Stimulated activated CD8-positive, alpha-beta memory T cell treated with anti-CD3 and anti-CD28 coated beads, Interleukin-4, amount 100 ng/mL, for 48 hours (primary cell): ENCODE results near the gene PXYLP1.
A peak's percentile ranks its signal among the peaks of the same experiment; 100 is the strongest.

Experiments used
- DNase-seq: peaks from one replicate; pipeline ENCODE4 v3.0.0-alpha.2; 2020

PXYLP1 gene

DNA sequence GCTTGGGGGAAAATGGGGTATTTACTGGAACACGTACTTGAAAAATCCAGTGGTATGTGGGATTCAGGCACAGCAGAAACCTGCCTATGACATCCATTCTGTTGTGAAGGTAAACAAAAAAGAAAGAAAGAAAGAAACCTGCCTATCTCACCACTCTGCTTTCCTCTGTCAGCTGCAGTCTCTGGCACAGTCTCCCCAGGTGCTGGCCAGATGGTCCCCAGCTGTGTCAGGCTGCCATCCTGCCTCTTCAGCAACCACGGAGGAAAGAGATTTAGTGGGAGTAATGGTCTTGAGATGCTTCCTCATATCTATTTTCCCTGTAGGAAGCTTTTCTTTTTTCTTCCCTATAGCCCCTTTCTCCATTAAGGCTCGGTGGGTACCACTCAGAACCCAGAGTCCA, 2.5 kb upstream of the PXYLP1 start:
- DNase-seq, result no peak

DNA sequence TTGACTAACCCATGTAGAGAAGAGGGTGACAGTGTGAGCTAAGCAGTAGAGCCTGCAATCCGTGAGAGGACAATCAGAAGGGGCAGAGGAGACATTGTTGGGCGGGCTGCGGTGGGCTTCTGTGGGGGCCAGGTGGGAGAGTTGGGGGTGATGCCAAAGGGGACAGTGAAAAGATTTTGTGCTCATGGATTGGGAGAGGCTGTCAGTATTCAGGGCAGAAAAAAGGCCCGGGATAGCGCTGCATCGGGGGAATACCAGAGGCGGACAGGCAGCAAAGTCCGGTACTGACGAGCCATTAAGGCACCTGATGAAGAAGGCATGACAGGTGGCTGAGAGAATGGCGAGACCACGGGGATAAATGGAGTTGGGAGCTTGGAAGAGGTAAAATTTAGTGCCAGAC, 1.3 kb upstream of the PXYLP1 start:
- DNase-seq, result no peak

DNA sequence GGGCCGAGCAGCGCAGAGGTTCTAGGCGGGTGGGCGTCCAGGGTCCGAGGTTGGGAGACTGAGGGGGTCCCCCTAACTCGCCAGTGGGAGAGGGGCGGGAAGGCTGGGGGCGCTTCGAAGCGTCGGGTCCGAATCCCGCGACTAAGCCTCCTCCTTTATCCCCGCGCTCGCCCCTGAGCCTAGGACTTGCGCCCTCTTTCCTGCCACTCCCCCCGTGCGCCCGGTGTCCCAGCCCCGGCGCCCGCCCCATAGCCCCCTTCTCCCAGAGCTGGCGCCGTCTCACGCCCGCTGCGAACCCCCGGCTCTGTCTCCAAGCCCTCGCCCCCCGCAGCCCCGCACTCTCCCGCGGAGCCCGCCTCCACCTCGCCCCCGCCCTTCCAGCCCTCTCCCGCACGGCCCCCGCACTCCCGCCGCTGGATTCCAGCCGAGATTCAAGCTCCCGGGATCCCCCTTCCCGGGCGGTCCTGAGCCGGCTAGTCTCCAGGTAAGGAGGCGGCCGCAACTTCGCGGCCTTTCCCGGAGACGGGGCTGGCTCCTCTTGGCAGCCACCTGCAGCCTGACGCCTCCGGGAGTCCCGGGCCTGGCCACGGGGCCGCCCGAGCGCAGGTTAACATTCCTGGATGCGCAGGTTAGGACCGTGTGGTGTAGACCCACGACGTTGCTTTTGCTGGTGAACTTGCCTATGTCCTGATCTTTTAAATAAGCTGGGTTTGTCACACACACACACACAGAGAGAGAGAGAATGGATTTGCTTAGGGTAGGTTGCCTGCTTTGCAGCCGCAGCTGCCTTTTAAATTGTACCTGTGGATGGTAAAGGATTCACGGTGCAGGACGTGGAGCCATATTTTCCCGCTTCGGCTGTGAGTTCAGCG, 563 bp downstream of the PXYLP1 start:
- peak; percentile 51 for DNase-seq

DNA sequence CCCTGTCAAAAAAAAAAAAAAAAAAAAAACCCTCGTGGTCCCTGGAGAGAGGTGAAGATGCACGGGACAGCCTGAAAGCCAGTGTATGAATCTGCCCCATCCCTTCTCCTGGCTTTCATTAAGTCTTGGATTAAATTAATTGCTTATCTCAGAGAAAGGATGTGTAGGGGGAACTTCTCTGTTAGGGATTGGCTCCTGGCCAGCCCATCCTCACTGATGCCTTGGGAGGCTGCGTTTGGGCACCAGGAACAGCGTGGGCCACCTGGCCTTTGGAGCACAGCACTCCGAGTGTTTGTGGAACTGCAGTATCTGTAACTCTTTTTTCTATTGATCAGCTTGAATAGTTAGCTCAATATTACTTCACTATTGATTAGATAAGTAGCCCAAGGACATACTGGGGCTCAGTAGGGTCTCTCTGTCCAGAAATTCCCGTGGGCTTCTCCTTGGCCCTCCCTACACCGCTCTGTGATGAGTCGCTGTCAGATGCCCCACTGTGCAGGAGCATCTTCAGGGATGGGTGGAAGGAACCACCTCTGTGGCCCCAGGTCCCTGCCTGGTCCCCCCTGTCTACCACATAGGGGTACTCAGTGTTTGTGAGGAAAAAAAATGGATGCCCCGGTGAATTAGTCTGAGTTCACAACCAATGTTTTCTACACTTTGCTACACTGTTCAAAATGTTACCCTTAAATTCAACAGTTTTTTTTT, 2.0 kb downstream of the PXYLP1 start:
- no peak for DNase-seq

DNA sequence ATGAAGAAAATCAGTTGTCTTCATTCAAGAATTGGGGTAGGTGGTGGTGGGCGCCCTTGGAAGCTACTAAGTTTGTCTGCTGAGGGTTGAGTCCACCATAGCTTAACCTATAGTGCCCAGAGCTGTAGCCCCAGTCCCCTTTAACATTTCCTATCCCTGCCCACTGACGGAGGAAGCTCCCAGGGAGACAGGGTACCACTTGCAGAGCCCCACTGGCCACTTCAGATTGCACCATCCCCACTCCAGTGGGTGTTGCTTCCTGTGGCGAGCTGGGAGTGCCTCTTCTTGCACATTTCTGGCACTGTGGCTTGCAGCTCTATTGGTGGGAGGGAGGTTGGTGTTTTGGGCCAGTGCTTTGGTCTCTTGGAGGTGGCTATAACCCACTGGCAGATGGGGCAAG, 2.7 kb downstream of the PXYLP1 start:
- DNase-seq, result no peak

DNA sequence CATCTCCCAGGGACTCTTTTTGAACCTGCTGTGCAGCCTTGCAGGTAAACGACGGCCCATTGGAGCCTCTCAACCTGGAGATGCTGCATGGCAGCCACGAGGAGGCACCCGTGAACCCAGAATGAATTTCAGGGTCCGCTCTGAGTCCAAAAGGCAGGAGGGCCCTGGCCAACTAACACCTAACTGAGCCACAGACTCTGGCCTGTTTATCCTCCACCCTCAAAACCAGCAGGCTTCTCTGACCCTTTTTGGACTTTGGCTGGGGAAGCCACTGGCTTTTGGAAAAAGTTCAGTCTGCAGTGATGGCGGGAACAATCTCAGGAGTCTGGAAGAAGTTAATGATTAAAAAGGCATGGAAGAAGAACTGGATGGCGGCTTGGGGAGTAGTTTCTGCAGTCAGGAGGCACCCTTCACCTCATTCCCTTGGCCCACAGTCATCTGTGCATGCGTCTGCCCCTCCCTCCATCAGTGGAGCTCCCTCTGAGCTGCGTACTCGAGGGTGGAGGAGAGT, 4.1 kb downstream of the PXYLP1 start:
- DNase-seq, result no peak

DNA sequence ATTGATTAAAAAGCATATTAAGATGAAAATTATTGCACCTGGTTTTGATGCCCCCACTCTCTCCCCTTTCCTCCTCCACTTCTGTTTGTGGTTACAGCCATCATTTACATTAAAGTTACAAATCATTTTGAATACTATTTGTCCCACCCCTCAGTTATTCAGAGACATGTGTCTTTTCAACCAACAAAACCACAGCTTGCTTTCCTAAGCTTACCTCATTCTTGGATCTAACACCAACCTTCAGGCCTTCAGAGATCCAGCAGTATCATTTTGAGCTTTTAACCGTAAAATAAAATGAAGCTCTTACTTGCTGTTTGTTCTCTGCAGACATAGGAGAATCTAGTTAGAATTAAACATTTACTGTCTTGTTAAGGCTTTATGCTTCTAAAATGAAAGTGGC, 4.7 kb downstream of the PXYLP1 start:
- no peak for DNase-seq

DNA sequence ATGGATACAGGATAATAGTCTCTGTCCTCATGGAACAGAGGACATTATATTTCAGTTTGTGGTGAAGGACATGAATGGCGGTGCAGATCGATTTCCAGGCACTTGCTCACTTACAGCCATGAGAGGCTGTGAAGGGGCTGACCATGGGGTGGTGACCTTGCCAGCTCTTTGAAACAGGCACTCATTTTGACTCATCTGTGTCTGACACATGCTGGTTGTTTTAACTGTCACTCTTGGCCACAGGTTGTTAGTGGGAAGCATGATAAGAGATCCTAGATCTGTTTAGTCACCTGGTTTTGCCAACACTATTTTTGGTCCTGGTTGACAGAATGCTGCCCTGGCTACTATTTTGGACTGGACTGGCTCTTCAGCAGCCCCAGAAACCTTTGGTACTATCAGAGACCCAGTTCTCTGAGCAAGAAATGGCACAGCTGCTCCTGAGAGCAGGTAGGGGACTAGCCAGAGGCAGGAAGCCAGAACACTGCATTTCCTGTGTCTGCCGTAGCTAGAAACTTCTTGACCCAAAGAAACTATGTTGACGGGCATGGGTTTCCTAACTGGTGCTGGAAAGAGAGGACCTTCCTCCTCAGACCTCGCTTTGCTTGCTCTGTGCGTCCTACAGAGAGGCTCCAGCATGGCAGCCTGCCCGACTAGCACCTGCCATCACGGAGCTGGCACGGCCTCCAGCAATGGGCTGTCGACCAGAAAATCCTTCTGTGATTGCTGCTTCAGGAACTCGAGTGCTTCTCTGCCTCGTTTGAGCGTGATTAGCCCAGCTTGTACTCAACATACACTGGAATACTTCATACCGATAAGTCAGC, 6.3 kb downstream of the PXYLP1 start:
- peak; percentile 50 for DNase-seq

DNA sequence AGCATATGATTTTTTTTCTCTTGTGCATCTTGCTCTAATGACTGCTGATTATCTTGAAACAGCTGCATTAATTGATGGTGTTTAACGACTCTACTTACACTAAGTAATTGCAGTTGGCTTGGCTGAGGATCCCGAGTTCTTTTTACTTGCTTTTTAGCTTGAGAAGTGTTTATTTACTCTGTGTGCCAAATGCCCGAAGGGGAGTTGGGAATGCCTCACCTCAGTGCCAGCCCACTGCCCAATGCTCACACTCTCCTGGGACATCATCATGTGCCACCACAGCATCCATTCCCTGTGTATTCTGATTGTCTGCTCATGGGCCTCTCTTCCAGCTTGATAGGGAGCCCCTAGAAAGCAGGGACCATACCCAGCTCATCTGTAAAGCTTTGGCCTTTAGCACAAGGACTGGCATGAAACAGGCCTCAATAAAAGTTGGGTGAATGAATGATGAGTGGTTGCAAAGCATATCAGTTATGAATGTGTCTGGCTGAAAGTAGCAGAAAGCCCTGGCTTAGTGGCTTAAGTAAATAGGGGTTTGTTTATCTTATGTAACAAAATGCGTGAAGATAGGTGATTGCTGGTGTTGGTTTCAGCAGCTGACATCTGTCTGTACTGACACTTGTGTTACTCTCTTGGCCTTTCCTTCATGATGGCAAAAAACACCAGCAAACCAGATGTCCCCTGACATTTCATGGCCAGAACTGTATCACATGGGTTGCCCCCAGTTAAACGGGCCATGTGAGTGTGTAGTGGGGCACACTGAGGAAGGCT, 8.1 kb downstream of the PXYLP1 start:
- DNase-seq, result no peak

DNA sequence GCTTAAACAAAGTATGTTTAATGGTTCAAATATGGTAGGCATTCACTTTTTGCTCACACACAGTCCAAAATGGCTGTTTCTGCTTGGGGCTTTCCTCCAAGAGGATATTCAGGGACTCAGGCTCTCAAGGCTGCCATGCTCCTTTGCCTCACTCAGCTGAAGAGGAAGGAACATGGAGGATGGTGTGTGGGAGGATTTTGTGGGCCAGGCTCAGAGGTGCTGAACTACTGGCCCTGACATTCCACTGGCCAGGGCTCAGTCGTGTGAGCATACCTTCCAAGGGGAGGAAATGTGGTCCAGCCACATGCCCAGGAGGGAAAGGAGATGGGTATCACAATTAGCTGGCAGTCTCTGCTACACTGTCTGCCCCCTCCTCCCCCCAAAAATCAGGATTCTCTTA, 8.7 kb downstream of the PXYLP1 start:
- DNase-seq, result no peak

DNA sequence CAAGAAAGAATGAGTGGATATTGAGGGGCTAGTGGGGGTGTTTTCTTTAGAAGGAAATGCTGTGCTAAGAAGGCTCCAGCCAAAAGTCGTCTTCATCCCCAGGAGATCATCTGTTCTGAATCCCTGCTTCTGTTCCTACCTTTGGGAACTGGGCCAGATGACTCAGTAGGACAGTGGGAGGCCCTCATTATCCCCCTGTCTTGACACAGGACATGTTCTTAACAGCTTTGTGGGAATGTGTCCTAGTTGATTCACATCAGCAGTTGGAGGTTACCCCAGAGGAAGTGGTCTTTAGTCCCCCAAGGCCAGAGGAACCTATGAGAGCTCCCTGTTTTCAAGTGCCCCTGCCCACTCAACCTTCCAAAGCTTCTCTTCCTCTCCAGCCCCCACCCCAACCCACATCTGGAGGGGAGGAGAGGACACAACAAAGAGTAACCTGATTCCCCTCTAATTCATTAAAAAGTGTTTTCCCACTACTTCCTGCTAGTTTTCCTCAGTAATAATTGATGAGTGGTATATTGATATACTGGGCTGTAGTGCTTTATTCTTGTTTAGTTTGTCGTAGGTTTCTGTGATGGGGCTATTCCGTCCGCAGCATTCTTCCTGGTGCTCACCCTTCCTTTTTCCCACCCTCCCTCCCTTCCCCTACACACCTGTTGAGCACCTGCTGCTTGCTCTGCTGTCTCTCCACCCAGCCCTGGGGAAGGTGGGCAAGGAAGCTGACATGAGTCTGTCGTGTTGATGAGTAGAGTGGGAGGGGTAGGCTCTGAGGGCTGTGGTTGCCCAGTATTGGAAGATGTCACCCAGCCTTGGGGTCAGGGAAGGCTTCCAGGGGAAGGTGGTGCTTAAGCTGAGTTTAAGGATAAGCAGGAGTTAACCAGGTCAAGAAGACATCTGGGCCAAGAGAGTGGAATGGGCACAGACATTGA, 9.3 kb downstream of the PXYLP1 start:
- no peak for DNase-seq

DNA sequence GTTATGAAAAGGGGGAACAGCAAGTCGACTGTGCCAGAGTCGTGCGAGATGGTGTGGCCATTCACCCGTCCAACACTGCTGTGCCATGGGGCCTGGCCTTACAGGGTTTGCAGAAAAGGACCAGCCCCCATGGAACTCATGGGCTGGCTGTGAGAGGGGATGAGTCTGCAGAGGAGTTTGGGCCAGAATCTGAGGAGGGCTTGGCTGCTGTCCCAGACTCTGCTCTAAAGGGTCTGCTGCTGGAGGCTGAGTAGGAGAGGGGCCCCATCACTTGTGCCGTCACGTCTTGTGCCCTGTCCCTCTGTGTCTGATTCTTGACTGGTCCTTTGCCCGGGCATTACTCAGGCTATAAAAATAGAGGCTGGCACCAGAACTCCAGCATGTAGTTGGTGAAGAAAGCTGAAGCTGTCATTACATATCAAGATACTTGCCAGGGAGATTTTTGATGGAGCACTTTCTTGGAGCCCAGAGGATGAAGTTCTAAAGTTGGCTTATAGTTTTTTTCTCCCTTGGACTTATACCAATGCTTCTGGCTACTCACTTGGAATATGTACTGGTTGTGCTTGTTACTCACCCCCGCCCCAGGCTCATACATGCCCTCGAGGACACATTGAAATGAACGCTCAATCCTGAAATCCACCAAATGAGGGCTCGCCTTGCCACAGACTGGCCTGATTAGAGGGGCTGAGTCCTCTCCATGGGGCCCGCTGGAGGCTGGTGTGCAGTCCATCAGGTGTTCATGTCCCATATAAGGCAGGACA, 10.2 kb downstream of the PXYLP1 start:
- DNase-seq, result no peak

DNA sequence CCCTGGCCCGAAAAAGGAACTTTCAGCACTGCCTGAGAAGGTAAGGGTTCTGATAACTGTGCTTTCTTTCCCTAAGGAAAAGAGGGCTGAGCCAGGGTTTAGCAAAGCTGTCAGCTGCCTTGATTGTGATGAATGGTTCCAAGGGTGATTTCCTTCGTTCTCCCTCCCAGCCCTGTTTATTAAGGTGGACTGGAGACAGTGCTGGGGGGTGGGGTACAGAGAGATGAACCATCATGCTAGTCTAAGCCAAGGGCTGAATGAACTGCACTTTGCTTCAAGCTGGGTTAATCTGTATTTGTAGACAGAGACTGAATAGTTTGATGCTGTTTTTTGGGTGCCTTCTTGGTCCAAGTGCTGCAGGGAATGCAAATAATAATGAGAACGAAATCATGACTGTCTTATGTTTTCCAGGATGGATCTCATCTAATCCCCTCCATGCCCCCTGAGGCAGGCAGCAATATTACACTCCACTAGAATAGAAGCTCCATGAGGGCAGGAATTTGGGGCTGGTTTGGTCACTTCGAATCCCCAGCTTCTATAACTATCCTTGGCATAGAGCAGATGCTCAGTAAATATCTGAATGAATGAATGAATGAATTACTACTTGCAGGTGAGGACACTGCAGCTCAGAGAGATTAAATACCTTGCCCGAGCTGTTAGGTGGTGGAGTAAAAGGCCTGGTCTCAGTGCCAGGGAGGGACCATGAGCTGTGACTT, 10.9 kb downstream of the PXYLP1 start:
- DNase-seq, result no peak

DNA sequence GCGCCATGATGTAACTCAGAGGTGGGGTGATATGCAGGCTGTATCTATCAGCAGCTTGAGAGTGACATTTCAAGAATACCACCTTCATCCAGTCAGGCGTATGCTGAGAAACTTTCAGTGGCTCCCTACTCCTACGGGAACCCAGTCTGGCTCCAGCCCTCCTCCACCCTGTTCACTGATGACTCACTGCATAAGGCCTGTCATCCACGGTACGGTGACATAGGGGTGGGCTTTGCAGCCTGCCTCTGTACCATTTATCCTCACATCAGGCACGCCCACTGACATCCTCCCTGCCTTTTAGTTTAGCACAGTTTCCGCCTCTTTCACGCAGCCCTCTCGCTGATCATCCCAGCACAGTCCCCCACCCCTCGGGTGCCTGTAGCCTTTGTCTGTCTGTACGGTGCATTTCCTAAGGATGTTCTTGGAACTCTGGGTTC, 11.7 kb downstream of the PXYLP1 start:
- peak; percentile 79 for DNase-seq

DNA sequence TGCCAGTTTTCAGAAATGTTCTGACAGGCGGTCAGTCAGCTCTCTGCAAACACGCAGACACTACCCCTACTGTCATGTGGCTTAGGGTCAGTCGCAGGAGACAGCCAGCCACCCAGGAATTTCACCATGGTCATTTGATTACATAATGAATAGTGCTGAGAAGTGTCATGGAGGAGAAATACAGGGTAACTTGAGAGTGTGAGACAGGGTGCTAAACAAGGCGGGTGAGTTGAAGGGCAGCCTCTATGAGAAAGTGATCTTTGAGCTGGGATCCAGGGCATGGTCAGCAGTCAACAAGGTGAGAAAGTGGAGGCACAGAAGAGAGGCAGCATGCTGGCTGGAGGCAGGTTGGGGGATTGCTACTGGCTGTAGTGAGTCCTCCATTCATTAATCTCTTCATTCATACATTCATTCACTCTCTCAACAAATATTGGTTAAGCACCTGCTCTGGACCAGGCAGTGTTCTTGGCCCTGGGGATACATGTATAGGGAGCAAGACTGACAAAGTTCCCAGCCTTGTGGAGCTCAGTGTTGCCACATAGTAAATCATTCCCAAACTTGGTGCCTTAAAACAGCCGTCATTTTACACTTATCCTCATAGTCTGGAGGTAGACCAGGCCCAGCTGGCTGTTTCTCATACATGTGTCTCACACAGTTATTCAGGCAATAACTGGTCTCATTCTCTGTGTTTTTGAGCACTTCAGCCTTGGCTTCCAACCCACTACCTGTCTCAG, 14.8 kb downstream of the PXYLP1 start:
- DNase-seq, result no peak

DNA sequence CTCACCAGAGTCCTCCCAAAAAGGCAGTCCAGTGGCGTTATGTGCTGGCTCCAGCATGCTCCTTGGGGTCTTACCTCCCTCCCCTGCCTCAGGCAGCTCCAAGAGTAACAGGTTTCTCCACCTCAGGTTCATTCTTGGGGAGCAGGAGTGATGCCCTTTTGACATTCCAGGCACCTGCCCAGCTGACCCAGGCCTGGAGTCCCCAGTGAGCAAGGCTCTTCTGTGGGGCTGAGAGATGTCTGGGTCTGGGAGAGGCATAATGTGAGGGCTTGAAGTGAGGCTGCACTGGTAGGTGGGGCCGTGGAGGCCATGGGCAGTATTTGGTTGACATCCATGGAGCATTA, 15.3 kb downstream of the PXYLP1 start:
- DNase-seq, result no peak

DNA sequence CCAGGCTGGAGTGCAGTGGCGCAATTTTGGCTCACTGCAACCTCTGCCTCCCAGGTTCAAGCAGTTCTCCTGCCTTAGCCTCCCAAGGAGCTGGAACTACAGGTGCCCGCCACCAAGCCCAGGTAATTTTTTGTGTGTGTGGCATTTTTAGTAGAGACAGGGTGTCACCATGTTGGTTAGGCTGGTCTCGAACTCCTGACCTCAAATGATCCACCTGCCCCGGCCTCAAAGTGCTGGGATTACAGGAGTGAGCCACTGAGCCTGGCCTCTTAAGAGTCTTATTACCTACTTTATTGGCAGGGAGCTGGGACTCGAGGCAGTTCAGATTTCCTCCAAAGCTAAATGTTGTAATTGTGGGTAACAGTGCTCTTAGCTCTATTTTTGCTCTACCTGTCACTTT, 16.4 kb downstream of the PXYLP1 start:
- no peak for DNase-seq

DNA sequence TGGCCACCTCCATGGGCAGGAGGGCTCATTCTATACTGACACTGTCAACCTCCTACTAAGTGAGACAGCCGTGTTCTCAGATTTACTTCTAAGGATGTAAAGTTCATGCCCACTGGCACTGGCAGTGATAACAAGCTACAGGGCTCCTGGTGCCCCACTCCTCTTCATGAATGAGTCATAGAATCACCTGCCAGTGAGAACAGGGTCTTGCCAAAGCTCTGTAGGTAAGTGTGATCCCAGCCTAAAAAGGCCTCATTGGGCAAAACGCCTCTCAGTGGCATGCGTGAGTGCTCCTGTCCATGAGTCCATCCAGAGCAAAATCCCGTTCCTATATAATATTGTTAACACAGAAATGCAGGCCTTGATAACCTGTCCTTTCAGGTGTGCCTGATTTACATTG, 17.4 kb downstream of the PXYLP1 start:
- DNase-seq, result no peak

DNA sequence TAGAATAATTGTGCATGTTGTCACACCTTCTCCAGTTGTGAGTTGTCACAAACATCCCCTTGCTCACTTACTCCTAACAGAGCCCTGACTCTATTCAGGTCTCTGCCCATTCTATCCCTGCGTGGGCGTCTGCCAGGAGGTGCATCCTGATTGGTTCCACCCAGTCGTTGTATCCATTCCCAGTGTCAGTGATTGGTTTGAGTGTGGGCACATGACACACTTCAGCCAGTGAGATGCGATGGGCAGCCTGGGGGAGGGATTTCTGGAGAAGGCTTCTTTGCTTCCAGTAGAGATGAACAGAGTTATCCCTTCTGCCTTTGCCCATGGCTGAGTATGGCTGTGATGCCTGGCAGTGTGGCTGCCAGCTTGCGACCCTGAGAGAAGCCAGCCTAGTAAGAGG, 18.7 kb downstream of the PXYLP1 start:
- no peak for DNase-seq
